RWPE1 (cell line): ENCODE results near the gene TBX15.

Experiments
- CTCF ChIA-PET: fragments of 350-600 bp; sonication (Branson Sonifier 250); formaldehyde crosslinking; extraction: SDS; loops from one replicate; lab custom pipeline; 2021; lab: Yijun Ruan, JAX
- POLR2A ChIA-PET: fragments of 400-600 bp; formaldehyde crosslinking; extraction: SDS; loops from one replicate; lab custom pipeline; 2020; ENCODE audit warnings: antibody characterized with exemption; ENCODE audit not compliant: low non-redundant PET; lab: Yijun Ruan, JAX
- DNase-seq: peaks from one replicate; pipeline ENCODE4 v3.0.0; 2012; ENCODE audit warnings: low spot score
- H3K27ac ChIP-seq: fragments of 450-650 bp; 2 replicates; pipeline ENCODE4 v1.5.1; 2017
- TF ChIP-seq, protein P1 (sequence below): fragments of 450-650 bp; conservative IDR thresholded peaks from 2 replicates; pipeline ENCODE4 v1.5.1; 2017; ENCODE audit warnings: low read depth, mild to moderate bottlenecking

The TBX15 gene

GRCh38 chr1:118991448-118991847, 3.3 kb upstream of the TBX15 start:
- ChIA-PET CTCF (no interaction called here), POLR2A (no interaction called here)
- H3K27ac ChIP-seq = no peak overlapping the region
- no peak for DNase-seq
- TF ChIP-seq, protein P1, sequence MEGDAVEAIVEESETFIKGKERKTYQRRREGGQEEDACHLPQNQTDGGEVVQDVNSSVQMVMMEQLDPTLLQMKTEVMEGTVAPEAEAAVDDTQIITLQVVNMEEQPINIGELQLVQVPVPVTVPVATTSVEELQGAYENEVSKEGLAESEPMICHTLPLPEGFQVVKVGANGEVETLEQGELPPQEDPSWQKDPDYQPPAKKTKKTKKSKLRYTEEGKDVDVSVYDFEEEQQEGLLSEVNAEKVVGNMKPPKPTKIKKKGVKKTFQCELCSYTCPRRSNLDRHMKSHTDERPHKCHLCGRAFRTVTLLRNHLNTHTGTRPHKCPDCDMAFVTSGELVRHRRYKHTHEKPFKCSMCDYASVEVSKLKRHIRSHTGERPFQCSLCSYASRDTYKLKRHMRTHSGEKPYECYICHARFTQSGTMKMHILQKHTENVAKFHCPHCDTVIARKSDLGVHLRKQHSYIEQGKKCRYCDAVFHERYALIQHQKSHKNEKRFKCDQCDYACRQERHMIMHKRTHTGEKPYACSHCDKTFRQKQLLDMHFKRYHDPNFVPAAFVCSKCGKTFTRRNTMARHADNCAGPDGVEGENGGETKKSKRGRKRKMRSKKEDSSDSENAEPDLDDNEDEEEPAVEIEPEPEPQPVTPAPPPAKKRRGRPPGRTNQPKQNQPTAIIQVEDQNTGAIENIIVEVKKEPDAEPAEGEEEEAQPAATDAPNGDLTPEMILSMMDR = no peak

- TF ChIP-seq, protein P1 = no peak
- no peak for DNase-seq
- ChIA-PET POLR2A (no interaction called here), CTCF (interaction anchor here (0.9 kb wide), 1 partner anchor 18 kb away, joined by 6 read pairs; no protein-coding TSS in a partner anchor)
- no peak overlapping the region for H3K27ac ChIP-seq
These were observed 2.5 kb upstream of the TBX15 start for GRCh38 chr1:118990513-118991152.

DNA sequence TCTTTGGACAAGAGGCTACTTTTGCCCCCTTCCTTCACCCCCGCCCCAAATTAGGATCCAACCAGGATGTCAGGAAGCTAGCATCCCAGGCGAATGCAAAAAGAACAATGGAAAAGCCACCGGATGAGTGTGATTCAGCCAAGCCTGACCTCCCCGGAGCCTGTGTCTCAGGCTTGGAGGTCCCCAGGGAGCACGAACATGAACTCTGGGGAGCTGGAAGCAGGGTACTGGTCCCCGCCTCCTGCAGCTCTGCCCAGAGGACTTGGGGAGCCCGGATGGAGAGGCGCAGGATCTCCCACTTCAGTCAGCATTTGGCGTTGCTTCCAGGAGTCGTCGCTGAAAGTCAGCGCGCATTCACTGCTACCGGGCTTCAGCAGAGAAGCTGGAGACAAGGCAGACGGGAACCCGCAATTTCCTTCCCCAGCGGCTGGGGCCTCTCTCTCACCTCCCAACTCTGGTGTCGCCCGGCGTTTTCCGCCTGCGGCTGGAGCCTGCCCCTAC, 1.8 kb upstream of the TBX15 start:
- CTCF ChIA-PET = interaction anchor here (0.9 kb wide), 1 partner anchor 18 kb away, joined by 6 read pairs; no protein-coding TSS in a partner anchor
- TF ChIP-seq, protein P1 = no peak
- POLR2A ChIA-PET = no interaction called here
- H3K27ac ChIP-seq = no peak overlapping the region
- DNase-seq = no peak

DNA sequence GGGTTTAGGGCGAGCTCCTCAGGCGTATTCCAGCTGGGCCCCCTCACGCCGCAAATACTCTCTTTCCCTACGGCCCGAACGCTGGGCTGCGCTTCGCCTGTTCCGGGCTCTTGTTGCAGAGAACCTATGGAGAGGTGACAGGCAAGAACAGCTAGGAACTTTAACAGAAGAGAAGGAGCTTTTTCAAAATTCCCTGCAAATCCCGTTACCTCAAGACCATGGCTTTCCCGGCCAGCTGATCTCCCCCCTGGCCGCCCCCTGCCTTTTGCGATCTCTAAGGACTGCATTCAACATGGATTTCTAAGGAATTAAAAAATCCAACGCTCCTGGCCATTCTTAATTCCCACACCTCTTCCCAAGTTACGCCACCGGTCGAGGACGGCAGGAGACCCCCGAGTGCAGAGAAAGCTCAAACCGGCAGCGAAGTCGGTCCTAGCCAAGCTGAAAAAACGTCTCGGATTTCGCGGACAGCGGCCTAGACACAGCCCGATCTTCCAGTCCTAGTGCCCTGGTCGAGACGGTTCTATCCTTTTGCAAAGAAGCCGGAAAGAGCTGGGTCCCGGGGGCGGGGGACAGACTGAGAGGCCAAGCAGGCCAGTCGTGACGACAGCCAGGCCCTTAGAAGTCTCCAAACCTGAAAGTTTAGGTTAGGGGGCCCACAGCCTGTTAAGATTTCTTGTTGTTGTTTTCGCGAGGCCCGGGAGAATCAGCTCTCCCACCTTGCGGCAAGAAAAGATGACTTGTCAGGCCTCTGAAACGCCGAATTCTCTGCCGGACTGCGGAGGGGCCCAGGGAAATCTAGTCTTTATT, 1.1 kb upstream of the TBX15 start:
- ChIA-PET CTCF (no interaction called here), POLR2A (no interaction called here)
- TF ChIP-seq, protein P1 = no peak
- no peak for DNase-seq
- no peak overlapping the region for H3K27ac ChIP-seq

GRCh38 chr1:118987468-118988185, 516 bp downstream of the TBX15 start:
- H3K27ac ChIP-seq = no peak overlapping the region
- DNase-seq = no peak
- TF ChIP-seq, protein P1 = no peak
- CTCF ChIA-PET = no interaction called here
- POLR2A ChIA-PET = no interaction called here
